Stimulated activated memory B cell treated with anti-CD40 and anti-IgM and Interleukin-4, amounts not matched to agents 10 μg/mL and 1 μg/mL and 100 μg/mL, for 72 hours (primary cell): ENCODE data around the gene SLC39A6.
"Not testable (repeated sequence)": the region's sequence is repeated elsewhere in the genome, so short reads cannot be mapped to it uniquely, and the experiment has no call there.

Experiments
- ATAC-seq: fragments of 150-1000 bp; cut with Tn5 transposase; 2 replicates; pipeline ENCODE4 v1.10.0; 2021
- H3K27ac Mint-ChIP-seq: one replicate; pipeline ENCODE4 v1.8.0; 2022; ENCODE audit warnings: mild to moderate bottlenecking, mixed read lengths
- H3K27me3 Mint-ChIP-seq: one replicate; pipeline ENCODE4 v1.8.0; 2022; ENCODE audit warnings: mixed read lengths
- H3K36me3 Mint-ChIP-seq: one replicate; pipeline ENCODE4 v1.8.0; 2022; ENCODE audit warnings: mixed read lengths
- H3K4me1 Mint-ChIP-seq: one replicate; pipeline ENCODE4 v1.8.0; 2022; ENCODE audit warnings: mixed read lengths
- H3K4me3 Mint-ChIP-seq: one replicate; pipeline ENCODE4 v1.8.0; 2022; ENCODE audit warnings: mild to moderate bottlenecking, moderate library complexity, mixed read lengths
- H3K9me3 Mint-ChIP-seq: one replicate; pipeline ENCODE4 v1.8.0; 2022; ENCODE audit warnings: mixed read lengths

SLC39A6 gene

GRCh38 chr18:36129300-36130038 lies at the start of gene SLC39A6, which contains the start of gene ELP2:
TSS of gene SLC39A6 (minus strand) at chr18:36129340. CDS start at chr18:36127007, 2,333 bp downstream.
TSS of gene ELP2 (plus strand) at chr18:36129899. CDS start at chr18:36129934, 35 bp downstream.
- H3K4me3 Mint-ChIP-seq, result peak within 1 kb of the TSS; percentile 97
- peaks cover 25% of the 10 kb centered on the region for H3K36me3 Mint-ChIP-seq
- ATAC-seq, result peak; percentile 97
- no peaks in the 10 kb centered on the region for H3K27me3 Mint-ChIP-seq
- peak within 1 kb of the TSS; percentile 99 for H3K27ac Mint-ChIP-seq
- no peaks in the 10 kb centered on the region for H3K9me3 Mint-ChIP-seq
- H3K4me1 Mint-ChIP-seq, result peaks cover 52% of the 10 kb centered on the region

GRCh38 chr18:36177913-36178312 lies 48.8 kb upstream of the SLC39A6 start:
- no peaks in the 10 kb centered on the region for H3K27me3 Mint-ChIP-seq
- peaks cover 28% of the 10 kb centered on the region for H3K4me1 Mint-ChIP-seq
- ATAC-seq, result no peak
- no peak overlapping the region for H3K4me3 Mint-ChIP-seq
- no peaks in the 10 kb centered on the region for H3K9me3 Mint-ChIP-seq
- no peak overlapping the region for H3K27ac Mint-ChIP-seq
- peaks cover 31% of the 10 kb centered on the region for H3K36me3 Mint-ChIP-seq

DNA sequence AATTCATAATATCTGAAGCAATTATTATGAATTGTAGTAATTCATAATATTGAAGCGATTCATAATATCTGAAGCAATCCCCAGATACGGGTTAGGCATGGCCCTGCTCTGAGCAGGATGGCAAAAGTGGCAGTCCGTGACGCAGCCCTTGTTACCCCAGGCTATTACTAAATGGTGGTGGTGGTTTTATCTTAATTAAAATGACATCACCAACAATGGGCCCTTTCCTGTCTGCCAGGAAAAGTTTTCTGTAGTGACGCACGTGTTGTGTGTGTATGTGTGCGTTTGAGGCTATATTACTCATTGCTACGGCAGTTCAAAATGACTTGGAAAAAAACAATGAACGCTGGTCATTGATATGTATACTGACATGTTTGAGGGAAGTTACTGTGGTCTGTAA lies 47.6 kb upstream of the SLC39A6 start:
- Mint-ChIP-seq H3K4me1 (peaks cover 28% of the 10 kb centered on the region), H3K9me3 (no peaks in the 10 kb centered on the region), H3K36me3 (peaks cover 34% of the 10 kb centered on the region), H3K4me3 (no peak overlapping the region), H3K27ac (no peak overlapping the region), H3K27me3 (no peaks in the 10 kb centered on the region)
- ATAC-seq, result no peak

GRCh38 chr18:36176177-36176584 lies 47.0 kb upstream of the SLC39A6 start:
- ATAC-seq, result no peak
- Mint-ChIP-seq H3K4me3 (no peak overlapping the region), H3K36me3 (peaks cover 36% of the 10 kb centered on the region), H3K27me3 (no peaks in the 10 kb centered on the region), H3K27ac (no peak overlapping the region), H3K9me3 (no peaks in the 10 kb centered on the region), H3K4me1 (peaks cover 28% of the 10 kb centered on the region)

GRCh38 chr18:36175481-36175880 lies 46.3 kb upstream of the SLC39A6 start:
- Mint-ChIP-seq H3K4me3 (no peak overlapping the region), H3K4me1 (peaks cover 25% of the 10 kb centered on the region), H3K27me3 (no peaks in the 10 kb centered on the region), H3K36me3 (peaks cover 43% of the 10 kb centered on the region), H3K9me3 (no peaks in the 10 kb centered on the region), H3K27ac (peak overlapping the region; percentile 10)
- no peak for ATAC-seq

- Mint-ChIP-seq H3K36me3 (peaks cover 42% of the 10 kb centered on the region), H3K4me3 (no peak overlapping the region), H3K4me1 (no peaks in the 10 kb centered on the region), H3K9me3 (no peaks in the 10 kb centered on the region), H3K27me3 (no peaks in the 10 kb centered on the region), H3K27ac (no peak overlapping the region)
- ATAC-seq, result no peak
Observed at GRCh38 chr18:36169938-36170337, 40.8 kb upstream of the SLC39A6 start.

DNA sequence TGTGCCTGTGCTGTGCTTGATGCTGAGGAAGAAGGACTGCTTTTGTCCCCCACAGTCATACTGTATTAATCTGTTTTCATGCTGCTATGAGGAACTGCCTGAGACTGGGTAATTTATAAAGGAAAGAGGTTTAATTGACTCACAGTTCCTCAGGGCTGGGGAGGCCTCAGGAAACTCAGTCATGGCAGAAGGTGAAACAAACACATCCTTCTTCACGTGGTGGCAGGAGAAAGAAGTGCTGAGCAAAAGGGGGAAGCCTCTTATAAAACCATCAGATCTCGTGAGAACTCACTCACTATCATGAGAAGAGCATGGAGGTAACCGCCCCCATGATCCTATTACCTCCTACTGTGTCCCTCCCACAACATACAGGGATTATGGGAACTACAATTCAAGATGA lies 39.2 kb upstream of the SLC39A6 start:
- H3K27ac Mint-ChIP-seq, H3K27me3 Mint-ChIP-seq, H3K4me3 Mint-ChIP-seq, ATAC-seq, H3K4me1 Mint-ChIP-seq, H3K9me3 Mint-ChIP-seq: not testable (repeated sequence)
- H3K36me3 Mint-ChIP-seq, result peaks cover 43% of the 10 kb centered on the region

GRCh38 chr18:36167692-36168218 lies 38.6 kb upstream of the SLC39A6 start:
- no peaks in the 10 kb centered on the region for H3K9me3 Mint-ChIP-seq
- ATAC-seq, result no peak
- peaks cover 48% of the 10 kb centered on the region for H3K36me3 Mint-ChIP-seq
- no peak overlapping the region for H3K4me3 Mint-ChIP-seq
- H3K27ac Mint-ChIP-seq, result no peak overlapping the region
- H3K4me1 Mint-ChIP-seq, result no peaks in the 10 kb centered on the region
- no peaks in the 10 kb centered on the region for H3K27me3 Mint-ChIP-seq

GRCh38 chr18:36162981-36163380 lies 33.8 kb upstream of the SLC39A6 start:
- H3K4me3 Mint-ChIP-seq, result no peak overlapping the region
- ATAC-seq, result no peak
- no peak overlapping the region for H3K27ac Mint-ChIP-seq
- peaks cover 6% of the 10 kb centered on the region for H3K4me1 Mint-ChIP-seq
- no peaks in the 10 kb centered on the region for H3K27me3 Mint-ChIP-seq
- H3K9me3 Mint-ChIP-seq, result no peaks in the 10 kb centered on the region
- H3K36me3 Mint-ChIP-seq, result peaks cover 51% of the 10 kb centered on the region

DNA sequence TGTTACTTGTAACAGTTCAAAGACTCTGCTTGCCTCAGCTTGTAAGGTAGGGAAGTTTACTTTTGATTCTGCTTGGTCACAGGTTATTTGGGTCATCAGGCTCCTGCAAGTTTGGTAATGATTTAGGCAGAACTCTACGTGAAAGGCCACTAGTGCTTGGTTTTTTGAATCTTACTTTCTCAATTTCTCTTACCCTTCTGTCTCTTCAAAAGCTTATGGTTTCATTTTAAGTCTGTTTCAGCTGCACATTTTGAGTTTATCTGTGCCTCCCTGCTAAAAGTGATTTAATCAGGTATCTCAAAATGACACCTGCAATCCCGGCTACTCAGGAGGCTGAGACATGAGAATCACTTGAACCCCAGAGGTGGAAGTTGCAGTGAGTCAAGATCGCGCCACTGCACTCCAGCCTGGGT lies 31.8 kb upstream of the SLC39A6 start:
- H3K27ac Mint-ChIP-seq, result peak overlapping the region; percentile 10
- H3K9me3 Mint-ChIP-seq, result no peaks in the 10 kb centered on the region
- no peak for ATAC-seq
- H3K4me1 Mint-ChIP-seq, result peaks cover 18% of the 10 kb centered on the region
- no peak overlapping the region for H3K4me3 Mint-ChIP-seq
- H3K27me3 Mint-ChIP-seq, result no peaks in the 10 kb centered on the region
- H3K36me3 Mint-ChIP-seq, result peaks cover 59% of the 10 kb centered on the region

DNA sequence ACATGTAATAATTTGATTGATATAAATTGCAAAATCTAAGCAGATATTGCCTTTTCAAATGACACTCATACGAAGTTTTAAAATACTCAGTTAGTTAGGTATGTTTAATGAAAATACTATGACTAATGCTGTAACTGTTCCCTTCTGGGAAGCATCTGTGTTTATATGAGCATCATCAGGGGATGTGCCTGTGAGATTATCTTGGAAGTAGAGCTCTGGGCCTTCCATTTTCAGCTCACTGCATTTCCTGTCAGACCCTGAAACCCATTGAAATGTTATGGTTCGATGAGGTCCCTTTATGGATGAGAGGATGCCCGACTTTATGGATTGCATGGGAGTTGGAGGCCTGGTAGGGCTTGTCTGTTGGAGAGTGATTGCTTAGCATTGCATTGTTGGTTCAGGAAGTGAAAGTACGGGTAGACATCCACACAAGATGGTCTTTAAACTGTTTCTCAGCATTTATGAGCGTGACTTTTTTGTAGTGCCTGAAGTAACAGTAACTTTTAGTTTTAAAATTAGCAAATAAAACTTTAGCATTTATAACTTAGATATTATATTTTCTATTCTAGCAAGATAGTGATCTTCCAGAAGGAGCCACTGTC lies 29.2 kb upstream of the SLC39A6 start:
- ATAC-seq, result no peak
- peaks cover 58% of the 10 kb centered on the region for H3K36me3 Mint-ChIP-seq
- no peak overlapping the region for H3K27ac Mint-ChIP-seq
- no peak overlapping the region for H3K4me3 Mint-ChIP-seq
- H3K9me3 Mint-ChIP-seq, result no peaks in the 10 kb centered on the region
- peaks cover 18% of the 10 kb centered on the region for H3K4me1 Mint-ChIP-seq
- no peaks in the 10 kb centered on the region for H3K27me3 Mint-ChIP-seq

DNA sequence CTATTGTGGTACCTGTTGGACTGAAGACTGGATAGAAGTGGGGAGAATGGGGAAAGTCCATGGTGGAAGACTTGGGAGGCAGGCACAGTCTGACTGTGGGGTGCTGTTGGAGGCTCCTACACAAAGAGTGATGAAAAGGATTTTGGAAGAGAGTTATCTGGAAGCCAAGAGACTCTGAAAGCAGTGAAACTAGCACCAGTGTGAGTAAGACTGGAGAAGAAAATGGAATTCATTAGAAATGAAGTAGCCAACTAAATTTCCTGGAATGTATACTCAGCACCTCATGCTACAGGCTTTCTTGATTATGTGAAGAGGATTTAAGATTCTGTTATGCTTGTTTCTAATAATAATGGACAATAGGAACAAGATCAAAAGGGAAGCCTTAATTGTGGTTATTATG lies 28.3 kb upstream of the SLC39A6 start:
- Mint-ChIP-seq H3K9me3 (no peaks in the 10 kb centered on the region), H3K27me3 (no peaks in the 10 kb centered on the region), H3K27ac (peak overlapping the region; percentile 46), H3K4me1 (peaks cover 18% of the 10 kb centered on the region), H3K4me3 (no peak overlapping the region), H3K36me3 (peaks cover 61% of the 10 kb centered on the region)
- no peak for ATAC-seq

GRCh38 chr18:36155851-36156757 lies 27.0 kb upstream of the SLC39A6 start:
- H3K4me3 Mint-ChIP-seq, result no peak overlapping the region
- H3K36me3 Mint-ChIP-seq, result peaks cover 65% of the 10 kb centered on the region
- no peak for ATAC-seq
- no peaks in the 10 kb centered on the region for H3K9me3 Mint-ChIP-seq
- H3K27me3 Mint-ChIP-seq, result no peaks in the 10 kb centered on the region
- H3K27ac Mint-ChIP-seq, result no peak overlapping the region
- peaks cover 20% of the 10 kb centered on the region for H3K4me1 Mint-ChIP-seq

DNA sequence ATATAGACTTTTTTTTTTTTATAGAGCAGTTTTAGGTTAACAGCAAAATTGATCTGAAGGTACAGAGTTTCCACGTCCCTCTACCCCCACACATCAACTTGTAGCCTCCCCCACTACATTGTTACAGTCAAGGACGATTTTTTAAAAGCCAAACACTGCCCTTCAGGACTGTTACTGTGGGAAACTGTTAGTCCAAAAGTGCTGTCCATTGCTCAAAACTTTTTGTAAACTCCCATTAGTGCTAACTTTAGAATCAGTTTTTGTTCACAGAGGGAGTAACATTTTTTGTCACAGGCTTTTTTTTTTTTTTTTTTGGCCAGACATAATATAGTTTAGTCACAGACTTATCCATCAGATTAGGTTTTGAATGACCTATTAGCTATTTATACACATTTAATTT lies 24.6 kb upstream of the SLC39A6 start:
- H3K9me3 Mint-ChIP-seq, result no peaks in the 10 kb centered on the region
- peaks cover 68% of the 10 kb centered on the region for H3K36me3 Mint-ChIP-seq
- no peaks in the 10 kb centered on the region for H3K27me3 Mint-ChIP-seq

DNA sequence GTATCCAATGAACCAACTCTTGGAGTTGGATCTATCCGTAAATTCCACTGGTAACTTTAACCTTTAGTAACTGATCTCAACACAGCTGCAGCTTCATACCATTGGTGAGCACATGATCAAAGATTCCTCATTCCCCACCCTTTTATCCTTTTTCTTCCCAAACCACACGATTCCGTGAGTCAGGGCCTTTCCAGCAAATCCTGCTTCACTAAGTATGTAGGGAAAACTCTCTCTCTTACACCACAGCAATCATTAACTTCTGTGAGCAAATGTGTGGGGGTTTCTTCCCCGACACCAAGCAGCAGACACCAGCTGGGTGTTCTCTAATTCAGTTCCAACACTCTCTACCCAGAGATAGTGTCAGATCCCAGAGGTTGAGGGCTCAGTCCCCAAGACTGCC lies 24.1 kb upstream of the SLC39A6 start:
- H3K9me3 Mint-ChIP-seq, result no peaks in the 10 kb centered on the region
- no peaks in the 10 kb centered on the region for H3K27me3 Mint-ChIP-seq
- H3K27ac Mint-ChIP-seq, result no peak overlapping the region
- peaks cover 39% of the 10 kb centered on the region for H3K4me1 Mint-ChIP-seq
- H3K36me3 Mint-ChIP-seq, result peaks cover 74% of the 10 kb centered on the region
- no peak overlapping the region for H3K4me3 Mint-ChIP-seq
- no peak for ATAC-seq

More for the DNA sequence above, 24.6 kb upstream of the SLC39A6 start:
- ATAC-seq, result no peak
- peaks cover 43% of the 10 kb centered on the region for H3K4me1 Mint-ChIP-seq
- H3K4me3 Mint-ChIP-seq, result no peak overlapping the region
- no peak overlapping the region for H3K27ac Mint-ChIP-seq
